Epithelial cell of proximal tubule (primary cell): ENCODE data around the gene CCDC87. TPM values are rescaled to one million over a fixed set of nuclear protein-coding genes. Genes with fewer than 3 reads are reported as not detected.
"Not testable (repeated sequence)": the region's sequence is repeated elsewhere in the genome, so short reads cannot be mapped to it uniquely, and the experiment has no call there.

Experiments
- DNase-seq: peaks from one replicate; pipeline ENCODE4 v3.0.0-alpha.2; 2011; ENCODE audit warnings: low read depth
- H3K4me3 ChIP-seq: 2 replicates; pipeline ENCODE4 v1.5.1; 2011; ENCODE audit warnings: low read depth, mild to moderate bottlenecking, low read length
- total RNA-seq: library from RNA; depleted of rRNA; stranded (reverse); fragments of >200 nt; gene quantifications from 2 replicates; pipeline ENCODE4 v1.2.3, GENCODE V29; 2015
- TF ChIP-seq, protein P1 (sequence below): conservative IDR thresholded peaks from 2 replicates; pipeline ENCODE4 v1.5.1; 2012; ENCODE audit warnings: low read depth, mild to moderate bottlenecking, low read length

The CCDC87 gene
- total RNA-seq, 1 donor from 2014 or later, result 0.52 TPM

DNA sequence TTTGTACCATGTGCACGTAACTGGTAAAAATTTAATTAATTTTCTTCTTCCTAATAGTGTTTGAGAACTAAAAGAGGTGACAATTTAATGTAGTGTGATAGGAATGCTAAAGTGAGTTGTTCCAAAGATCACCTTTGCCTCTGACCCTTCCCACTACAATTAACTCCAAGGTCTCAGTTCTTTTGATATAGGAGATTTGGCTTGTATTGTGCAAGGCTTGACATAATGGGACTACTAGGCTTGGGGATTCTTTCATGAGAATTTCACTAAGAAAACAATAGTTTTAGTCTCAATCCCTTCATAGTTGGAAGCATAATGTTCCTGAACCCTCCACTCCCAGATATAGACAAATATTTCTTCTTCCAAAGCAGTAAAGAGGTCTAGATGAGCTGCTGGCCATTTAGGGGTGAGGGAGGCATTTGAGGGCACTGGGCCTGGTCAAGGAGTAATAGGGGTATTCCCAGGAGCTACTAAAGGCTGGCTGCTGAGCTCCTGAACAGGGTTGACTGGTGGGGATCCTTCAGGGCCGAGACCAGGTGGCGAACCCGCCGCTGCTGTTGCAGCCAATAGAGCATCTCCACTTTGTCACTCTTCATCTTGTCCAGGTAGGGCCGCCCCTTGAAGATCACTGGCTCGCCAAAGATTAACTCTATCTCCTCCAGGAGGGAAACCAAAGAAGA lies 2.7 kb downstream of the CCDC87 start:
- no peak for DNase-seq
- TF ChIP-seq, protein P1, sequence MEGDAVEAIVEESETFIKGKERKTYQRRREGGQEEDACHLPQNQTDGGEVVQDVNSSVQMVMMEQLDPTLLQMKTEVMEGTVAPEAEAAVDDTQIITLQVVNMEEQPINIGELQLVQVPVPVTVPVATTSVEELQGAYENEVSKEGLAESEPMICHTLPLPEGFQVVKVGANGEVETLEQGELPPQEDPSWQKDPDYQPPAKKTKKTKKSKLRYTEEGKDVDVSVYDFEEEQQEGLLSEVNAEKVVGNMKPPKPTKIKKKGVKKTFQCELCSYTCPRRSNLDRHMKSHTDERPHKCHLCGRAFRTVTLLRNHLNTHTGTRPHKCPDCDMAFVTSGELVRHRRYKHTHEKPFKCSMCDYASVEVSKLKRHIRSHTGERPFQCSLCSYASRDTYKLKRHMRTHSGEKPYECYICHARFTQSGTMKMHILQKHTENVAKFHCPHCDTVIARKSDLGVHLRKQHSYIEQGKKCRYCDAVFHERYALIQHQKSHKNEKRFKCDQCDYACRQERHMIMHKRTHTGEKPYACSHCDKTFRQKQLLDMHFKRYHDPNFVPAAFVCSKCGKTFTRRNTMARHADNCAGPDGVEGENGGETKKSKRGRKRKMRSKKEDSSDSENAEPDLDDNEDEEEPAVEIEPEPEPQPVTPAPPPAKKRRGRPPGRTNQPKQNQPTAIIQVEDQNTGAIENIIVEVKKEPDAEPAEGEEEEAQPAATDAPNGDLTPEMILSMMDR, result no peak

DNA sequence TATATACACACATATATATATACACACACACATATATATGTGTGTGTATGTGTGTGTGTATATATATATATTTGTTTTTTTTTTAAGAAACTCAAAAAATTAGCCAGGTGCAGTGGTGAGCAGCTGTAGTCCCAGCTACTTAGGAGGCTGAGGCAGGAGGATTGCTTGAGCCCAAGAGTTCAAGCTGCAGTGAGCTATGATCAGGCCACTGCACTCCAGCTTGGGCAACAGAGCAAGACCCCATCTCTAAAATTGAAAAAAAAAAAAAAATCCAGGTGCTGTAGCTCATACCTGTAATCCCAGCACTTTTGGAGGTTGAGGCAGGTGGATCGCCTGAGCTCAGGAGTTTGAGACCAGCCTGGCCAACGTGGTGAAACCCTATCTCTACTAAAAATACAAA lies 3.5 kb downstream of the CCDC87 start:
- not testable (repeated sequence) for H3K4me3 ChIP-seq

More for the DNA sequence above, 2.7 kb downstream of the CCDC87 start:
- no peak overlapping the region for H3K4me3 ChIP-seq

DNA sequence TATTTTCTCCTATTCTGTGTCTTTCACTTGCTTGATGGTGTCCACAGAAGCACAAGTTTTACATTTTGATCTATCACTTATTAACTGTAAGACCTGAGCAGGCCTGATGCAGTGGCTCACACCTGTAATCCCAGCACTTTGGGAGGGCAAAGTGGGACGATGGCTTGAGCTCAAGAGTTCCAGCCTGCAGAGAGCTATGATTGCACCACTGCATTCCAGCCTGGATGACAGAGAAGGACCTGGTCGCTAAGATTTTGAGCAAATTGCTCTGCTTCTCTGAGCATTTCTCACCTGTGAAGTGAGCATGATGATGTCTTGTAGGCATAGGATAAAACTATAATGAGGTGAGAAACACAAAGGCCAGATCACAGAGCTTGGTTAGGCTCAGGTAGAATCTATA lies 6.7 kb downstream of the CCDC87 start:
- no peak for DNase-seq
- H3K4me3 ChIP-seq, result no peak overlapping the region
- TF ChIP-seq, protein P1, result no peak

More for the DNA sequence above, 3.5 kb downstream of the CCDC87 start:
- not testable (repeated sequence) for DNase-seq

DNA sequence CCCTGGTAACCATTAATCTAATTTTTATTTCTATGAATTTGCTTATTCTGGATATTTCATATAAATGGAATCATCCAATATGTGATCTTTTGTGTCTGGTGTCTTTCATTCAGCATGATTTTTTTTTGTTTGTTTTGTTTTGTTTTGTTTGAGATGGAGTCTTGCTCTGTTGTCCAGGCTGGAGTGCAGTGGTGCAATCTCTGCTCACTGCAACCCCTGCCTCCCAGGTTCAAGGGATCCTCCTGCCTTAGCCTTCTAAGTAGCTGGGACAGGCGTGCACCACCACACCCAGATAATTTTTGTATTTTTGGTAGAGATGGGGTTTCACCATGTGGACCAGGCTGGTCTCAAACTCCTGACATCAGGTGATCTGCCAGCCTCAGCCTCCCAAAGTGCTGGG lies 7.4 kb downstream of the CCDC87 start:
- not testable (repeated sequence) for DNase-seq, H3K4me3 ChIP-seq

DNA sequence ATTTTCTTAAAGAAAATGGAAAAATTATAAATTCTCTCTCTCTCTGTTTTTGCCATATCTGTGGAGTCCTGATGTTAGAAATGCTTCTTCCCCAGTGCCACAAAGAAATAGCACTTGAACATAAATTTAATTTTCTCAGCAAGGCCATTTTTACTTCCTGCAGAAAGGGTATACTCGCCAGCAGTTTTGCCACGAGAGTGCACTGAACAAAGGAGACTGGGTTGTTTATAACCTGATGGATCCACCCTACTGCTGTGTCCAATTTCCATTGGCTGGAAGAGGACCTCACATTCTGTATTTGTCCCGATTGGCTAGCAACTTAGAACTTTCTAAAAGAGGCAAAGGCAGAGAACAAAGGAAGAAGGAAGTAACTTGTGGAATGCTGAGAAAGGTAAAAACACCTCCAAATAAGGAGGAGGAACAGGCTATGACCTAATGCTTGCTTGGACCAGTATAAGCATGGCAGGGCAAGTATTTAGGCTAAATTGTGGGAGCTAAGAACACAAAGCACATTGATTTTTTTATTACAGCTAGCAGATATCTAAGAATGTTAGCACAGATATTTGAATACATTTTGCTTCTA lies 10.2 kb downstream of the CCDC87 start:
- not testable (repeated sequence) for DNase-seq, H3K4me3 ChIP-seq

DNA sequence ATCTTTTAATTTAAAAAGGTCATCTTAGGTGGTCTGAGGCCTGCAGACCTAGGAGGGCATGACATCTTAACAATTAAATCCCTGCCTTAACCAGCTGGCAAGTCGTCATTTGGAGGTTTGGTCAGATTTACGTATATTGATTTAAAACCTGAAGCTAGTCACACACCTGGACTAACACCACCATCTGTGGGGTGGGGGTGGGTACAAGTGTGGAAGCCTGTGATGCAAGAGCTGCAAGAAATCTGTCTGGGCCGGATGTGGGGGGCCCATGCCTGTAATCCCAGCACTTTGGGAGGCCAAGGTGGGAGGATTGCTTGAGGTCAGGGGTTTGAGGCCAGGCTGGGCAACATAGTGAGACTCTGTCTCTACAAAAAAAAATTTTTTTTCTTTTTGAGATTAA lies 11.6 kb downstream of the CCDC87 start:
- TF ChIP-seq, protein P1, result no peak
- no peak overlapping the region for H3K4me3 ChIP-seq
- DNase-seq, result no peak

GRCh38 chr11:66580803-66581202 lies 12.1 kb downstream of the CCDC87 start:
- TF ChIP-seq, protein P1, result no peak
- no peak for DNase-seq
- no peak overlapping the region for H3K4me3 ChIP-seq

GRCh38 chr11:66579017-66579606 lies 13.8 kb downstream of the CCDC87 start:
- DNase-seq, result no peak
- no peak overlapping the region for H3K4me3 ChIP-seq
- TF ChIP-seq, protein P1, result peak; percentile 90
